Neural cell (in vitro differentiated cells): ENCODE data around the gene OSBPL9. TPM values are rescaled to one million over a fixed set of nuclear protein-coding genes. Genes with fewer than 3 reads are reported as not detected.
"Not testable (repeated sequence)": the region's sequence is repeated elsewhere in the genome, so short reads cannot be mapped to it uniquely, and the experiment has no call there.

Experiments
- H2AFZ ChIP-seq: fragments of 200-600, 300-800 bp; sonication (generic), shearing (Covaris generic); 2 replicates; pipeline ENCODE4 v1.6.0; 2014; ENCODE audit warnings: low read depth, mild to moderate bottlenecking, antibody characterized with exemption, low read length, moderate library complexity
- H3F3A ChIP-seq: fragments of 200-600 bp; shearing (Covaris generic); 2 replicates; pipeline ENCODE4 v1.6.1; 2016; ENCODE audit warnings: mild to moderate bottlenecking, moderate library complexity, mixed read lengths, antibody characterized with exemption, low read length; ENCODE audit not compliant: insufficient read depth, poor library complexity, severe bottlenecking
- H3K27ac ChIP-seq: fragments of 200-600, 300-800 bp; sonication (generic), shearing (Covaris generic); 2 replicates; pipeline ENCODE4 v1.5.1; 2014; ENCODE audit warnings: mild to moderate bottlenecking, low read length, moderate library complexity
- H3K27me3 ChIP-seq: fragments of 300-800, 200-600 bp; sonication (generic), shearing (Covaris generic); 2 replicates; pipeline ENCODE4 v1.6.0; 2014; ENCODE audit warnings: mild to moderate bottlenecking, low read depth, low read length, moderate library complexity; ENCODE audit not compliant: insufficient read depth
- H3K36me3 ChIP-seq: fragments of 300-800, 200-600 bp; sonication (generic), shearing (Covaris generic); 2 replicates; pipeline ENCODE4 v1.5.1; 2014; ENCODE audit warnings: mild to moderate bottlenecking, antibody characterized with exemption, low read length, moderate library complexity; ENCODE audit not compliant: insufficient read depth
- H3K4me2 ChIP-seq: fragments of 300-800, 200-600 bp; sonication (generic), shearing (Covaris generic); 2 replicates; pipeline ENCODE4 v1.6.0; 2014; ENCODE audit warnings: mild to moderate bottlenecking, low read length
- H3K4me3 ChIP-seq: fragments of 300-800, 200-600 bp; sonication (generic), shearing (Covaris generic); 2 replicates; pipeline ENCODE4 v1.5.1; 2014; ENCODE audit warnings: mild to moderate bottlenecking, low read length, moderate library complexity
- H3K79me2 ChIP-seq: fragments of 200-600 bp; shearing (Covaris generic); replicated peaks from 2 replicates; pipeline ENCODE4 v1.6.0; 2014; ENCODE audit warnings: mild to moderate bottlenecking, low read length, moderate library complexity; ENCODE audit not compliant: insufficient read depth
- H3K9ac ChIP-seq: fragments of 300-800, 200-600 bp; sonication (generic), shearing (Covaris generic); 2 replicates; pipeline ENCODE4 v1.6.1; 2016; ENCODE audit warnings: mild to moderate bottlenecking, low read length, mixed read lengths
- H3K9me2 ChIP-seq: fragments of 200-600 bp; shearing (Covaris generic); 2 replicates; pipeline ENCODE4 v1.6.1; 2016; ENCODE audit warnings: mild to moderate bottlenecking, low read length, mixed read lengths; ENCODE audit not compliant: insufficient read depth
- H3K9me3 ChIP-seq: fragments of 200-600, 300-800 bp; sonication (generic), shearing (Covaris generic); 2 replicates; pipeline ENCODE4 v1.6.1; 2016; ENCODE audit warnings: mild to moderate bottlenecking, mixed run types, low read length, moderate library complexity, mixed read lengths
- H4K20me1 ChIP-seq: fragments of 200-600 bp; shearing (Covaris generic); 2 replicates; pipeline ENCODE4 v1.6.1; 2016; ENCODE audit warnings: mild to moderate bottlenecking, mixed run types; ENCODE audit not compliant: insufficient read depth
- CTCF ChIP-seq: fragments of 450-650 bp; IDR thresholded peaks from 2 replicates; pipeline ENCODE4 v1.5.1; 2014; ENCODE audit warnings: antibody characterized with exemption, mild to moderate bottlenecking, moderate library complexity; ENCODE audit not compliant: poor library complexity, severe bottlenecking
- EP300 ChIP-seq: fragments of 450-650 bp; conservative IDR thresholded peaks from 2 replicates; pipeline ENCODE4 v1.6.1; 2014; ENCODE audit warnings: antibody characterized with exemption, mild to moderate bottlenecking, moderate library complexity; ENCODE audit not compliant: poor library complexity, severe bottlenecking
- EZH2 ChIP-seq: fragments of 200-600, 300-800 bp; shearing (Covaris generic), sonication (generic); IDR thresholded peaks from 2 replicates; pipeline ENCODE4 v1.6.1; 2014; ENCODE audit warnings: antibody characterized with exemption, low read length, borderline replicate concordance, mild to moderate bottlenecking; ENCODE audit not compliant: insufficient read depth, poor library complexity, severe bottlenecking
- MXI1 ChIP-seq: fragments of 450-650 bp; conservative IDR thresholded peaks from 2 replicates; pipeline ENCODE4 v1.6.1; 2014; ENCODE audit warnings: antibody characterized with exemption, mild to moderate bottlenecking; ENCODE audit not compliant: poor library complexity, severe bottlenecking
- POLR2AphosphoS5 ChIP-seq: IDR thresholded peaks from 2 replicates; pipeline ENCODE4 v1.6.1; 2012
- RAD21 ChIP-seq: fragments of 450-650 bp; conservative IDR thresholded peaks from 2 replicates; pipeline ENCODE4 v1.6.1; 2014; ENCODE audit warnings: antibody characterized with exemption, mild to moderate bottlenecking, moderate library complexity
- REST ChIP-seq: IDR thresholded peaks from 2 replicates; pipeline ENCODE4 v1.6.1; 2012; ENCODE audit warnings: borderline replicate concordance
- SMC3 ChIP-seq: fragments of 450-650 bp; conservative IDR thresholded peaks from 2 replicates; pipeline ENCODE4 v1.6.1; 2014; ENCODE audit warnings: antibody characterized with exemption, mild to moderate bottlenecking, moderate library complexity; ENCODE audit not compliant: poor library complexity
- TAF1 ChIP-seq: IDR thresholded peaks from 2 replicates; pipeline ENCODE4 v1.6.1; 2012; ENCODE audit warnings: low read depth
- polyA plus RNA-seq: library from polyadenylated mRNA; depleted of rRNA; stranded (reverse); fragments of >200 nt; gene quantifications from 2 replicates; pipeline ENCODE4 v1.2.3, GENCODE V29; 2014

The OSBPL9 gene
- polyA plus RNA-seq, 1 donor from 2014 or later, result 117 TPM

GRCh38 chr1:51732701-51733425, 116.0 kb downstream of the OSBPL9 start:
- Histone ChIP-seq H3K9me2 (no peaks in the 10 kb centered on the region), H3K9me3 (no peaks in the 10 kb centered on the region), H3F3A (no peaks in the 10 kb centered on the region), H2AFZ (no peak overlapping the region), H4K20me1 (no peaks in the 10 kb centered on the region), H3K79me2 (peaks cover 53% of the 10 kb centered on the region), H3K9ac (no peak overlapping the region), H3K4me2 (no peak overlapping the region), H3K27ac (no peak overlapping the region), H3K27me3 (no peaks in the 10 kb centered on the region), H3K4me3 (no peak overlapping the region), H3K36me3 (no peaks in the 10 kb centered on the region)
- TF ChIP-seq CTCF, result no peak
- no peak for TF ChIP-seq SMC3
- TF ChIP-seq POLR2AphosphoS5, result no peak
- no peak for TF ChIP-seq REST
- TF ChIP-seq EP300, result no peak
- TF ChIP-seq RAD21, result no peak
- TF ChIP-seq MXI1, result no peak
- no peak for TF ChIP-seq EZH2
- no peak for TF ChIP-seq TAF1

- H3K9me2 ChIP-seq, H3K9me3 ChIP-seq, H3K27ac ChIP-seq, H4K20me1 ChIP-seq, H3F3A ChIP-seq, H3K27me3 ChIP-seq, H3K36me3 ChIP-seq, H2AFZ ChIP-seq, H3K4me2 ChIP-seq, H3K9ac ChIP-seq, H3K4me3 ChIP-seq: not testable (repeated sequence)
- H3K79me2 ChIP-seq, result peaks cover 58% of the 10 kb centered on the region
These were observed 116.5 kb downstream of the OSBPL9 start for GRCh38 chr1:51733426-51733774.
